ENCODE data around the gene ZNF652.

Gene ZNF652

DNA sequence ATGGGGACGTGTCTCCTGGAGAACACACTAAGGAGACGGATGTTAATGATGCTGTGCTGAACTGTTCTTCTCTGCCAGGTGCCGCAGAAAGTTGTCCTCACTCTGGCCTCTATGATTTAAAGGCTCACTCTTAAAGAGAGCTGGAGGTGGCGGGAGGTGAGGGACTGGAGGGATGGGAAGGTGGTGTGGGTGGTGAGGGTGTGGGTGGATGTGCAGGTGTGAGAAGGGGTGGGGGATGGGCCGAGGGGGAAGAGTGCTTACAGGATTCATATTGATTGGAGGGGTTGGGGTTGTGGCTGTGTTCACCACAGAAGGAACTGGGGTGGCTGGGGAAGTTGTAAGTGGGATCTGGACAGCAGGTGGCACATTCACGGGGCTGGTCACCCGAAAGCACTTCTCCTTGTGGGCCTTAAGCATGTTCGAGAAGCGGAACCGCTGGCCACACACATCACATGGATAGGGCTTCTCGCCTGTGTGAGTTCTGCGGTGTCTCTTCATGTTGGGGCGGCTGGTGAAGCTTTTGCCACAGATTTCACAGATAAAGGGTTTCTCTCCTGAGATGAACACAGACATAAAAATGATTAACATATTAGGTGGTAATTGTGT lies 63.6 kb downstream of the ZNF652 start:
- Histone ChIP-seq H3K4me2 (ENCODE audit: low read length) (no peak overlapping the region), H3K9me2 (replicated peaks; ENCODE audit: control insufficient read depth, low read length) (no peaks in the 10 kb centered on the region), H3K4me1 (ENCODE audit: control insufficient read depth, low read length) (no peaks in the 10 kb centered on the region), H3K27ac (ENCODE audit: low read depth, low read length) (no peak overlapping the region), H3F3A (ENCODE audit: control insufficient read depth, insufficient read depth) (no peaks in the 10 kb centered on the region; the same call in 1 of the 2 replicates), H3K4me3 (ENCODE audit: low read length) (no peak overlapping the region), H3K36me3 (ENCODE audit: control insufficient read depth, low read length) (peaks cover 15% of the 10 kb centered on the region), H3K27me3 (ENCODE audit: control insufficient read depth, low read length) (no peaks in the 10 kb centered on the region), H4K20me1 (ENCODE audit: control insufficient read depth, insufficient read depth, low read depth, low read length) (no peaks in the 10 kb centered on the region), H3K9me3 (ENCODE audit: control insufficient read depth, insufficient read depth, low read length) (no peaks in the 10 kb centered on the region), H3K79me2 (ENCODE audit: control insufficient read depth, low read length) (no peaks in the 10 kb centered on the region)
- no peak for TF ChIP-seq EZH2phosphoT487 (IDR thresholded peaks at IDR 0.05; ENCODE audit: borderline replicate concordance, low read length)
- TF ChIP-seq, protein P1, sequence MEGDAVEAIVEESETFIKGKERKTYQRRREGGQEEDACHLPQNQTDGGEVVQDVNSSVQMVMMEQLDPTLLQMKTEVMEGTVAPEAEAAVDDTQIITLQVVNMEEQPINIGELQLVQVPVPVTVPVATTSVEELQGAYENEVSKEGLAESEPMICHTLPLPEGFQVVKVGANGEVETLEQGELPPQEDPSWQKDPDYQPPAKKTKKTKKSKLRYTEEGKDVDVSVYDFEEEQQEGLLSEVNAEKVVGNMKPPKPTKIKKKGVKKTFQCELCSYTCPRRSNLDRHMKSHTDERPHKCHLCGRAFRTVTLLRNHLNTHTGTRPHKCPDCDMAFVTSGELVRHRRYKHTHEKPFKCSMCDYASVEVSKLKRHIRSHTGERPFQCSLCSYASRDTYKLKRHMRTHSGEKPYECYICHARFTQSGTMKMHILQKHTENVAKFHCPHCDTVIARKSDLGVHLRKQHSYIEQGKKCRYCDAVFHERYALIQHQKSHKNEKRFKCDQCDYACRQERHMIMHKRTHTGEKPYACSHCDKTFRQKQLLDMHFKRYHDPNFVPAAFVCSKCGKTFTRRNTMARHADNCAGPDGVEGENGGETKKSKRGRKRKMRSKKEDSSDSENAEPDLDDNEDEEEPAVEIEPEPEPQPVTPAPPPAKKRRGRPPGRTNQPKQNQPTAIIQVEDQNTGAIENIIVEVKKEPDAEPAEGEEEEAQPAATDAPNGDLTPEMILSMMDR (IDR thresholded peaks at IDR 0.05; ENCODE audit: low read depth, low read length, poor library complexity, severe bottlenecking): no peak

DNA sequence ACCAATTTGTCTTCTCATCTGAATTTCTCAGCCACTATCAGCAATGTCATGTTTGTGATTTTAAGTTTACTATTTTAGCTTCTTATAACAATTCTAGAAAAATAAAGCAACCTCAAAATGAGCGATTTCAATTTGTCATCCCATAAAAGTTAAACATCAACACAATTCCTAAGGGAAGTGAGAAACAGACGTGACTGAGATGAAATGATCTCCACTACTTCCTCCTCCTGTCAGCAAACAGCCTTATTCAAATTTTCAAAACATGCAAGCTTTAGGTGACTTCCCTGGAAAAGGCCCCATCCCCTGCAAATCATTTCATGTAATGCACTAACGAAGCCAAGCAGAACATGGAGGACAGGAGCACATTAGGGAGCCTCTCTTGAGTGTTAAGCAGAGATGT lies 64.9 kb downstream of the ZNF652 start:
- no peaks in the 10 kb centered on the region for H3K9me2 ChIP-seq (replicated peaks; ENCODE audit: control insufficient read depth, low read length)
- no peak overlapping the region for H3K4me2 ChIP-seq (ENCODE audit: low read length)
- no peaks in the 10 kb centered on the region for H3K9me3 ChIP-seq (ENCODE audit: control insufficient read depth, insufficient read depth, low read length)
- no peaks in the 10 kb centered on the region for H3K79me2 ChIP-seq (ENCODE audit: control insufficient read depth, low read length)
- H3K4me1 ChIP-seq (ENCODE audit: control insufficient read depth, low read length): no peaks in the 10 kb centered on the region
- no peak overlapping the region for H3K27ac ChIP-seq (ENCODE audit: low read depth, low read length)
- no peak for TF ChIP-seq EZH2phosphoT487 (IDR thresholded peaks at IDR 0.05; ENCODE audit: borderline replicate concordance, low read length)
- peaks cover 8% of the 10 kb centered on the region for H3F3A ChIP-seq (ENCODE audit: control insufficient read depth, insufficient read depth)
- H3K36me3 ChIP-seq (ENCODE audit: control insufficient read depth, low read length): peaks cover 18% of the 10 kb centered on the region
- H3K27me3 ChIP-seq (ENCODE audit: control insufficient read depth, low read length): no peaks in the 10 kb centered on the region
- H3K4me3 ChIP-seq (ENCODE audit: low read length): no peak overlapping the region
- H4K20me1 ChIP-seq (ENCODE audit: control insufficient read depth, insufficient read depth, low read depth, low read length): no peaks in the 10 kb centered on the region

DNA sequence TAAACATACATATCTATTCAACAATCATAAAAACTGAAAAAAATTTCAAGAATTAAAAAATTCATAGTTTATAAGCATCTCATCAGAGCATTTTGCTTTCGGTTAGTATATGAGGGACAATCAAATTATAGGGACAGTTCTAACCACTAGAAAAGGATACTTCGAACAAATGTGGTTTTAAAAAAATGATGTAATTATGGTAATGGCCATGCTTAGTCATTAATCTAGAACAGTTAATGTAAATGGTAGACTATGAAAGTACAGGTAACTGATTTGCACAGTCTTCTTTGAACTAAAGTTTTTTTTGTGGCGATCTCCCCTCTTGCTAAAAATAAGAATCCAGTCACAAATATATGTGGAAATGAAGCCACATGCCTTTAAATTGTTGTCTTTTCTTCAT lies 67.9 kb downstream of the ZNF652 start:
- Histone ChIP-seq H3K4me1 (ENCODE audit: control insufficient read depth, low read length) (no peaks in the 10 kb centered on the region), H3K4me2 (ENCODE audit: low read length) (no peak overlapping the region), H3K36me3 (ENCODE audit: control insufficient read depth, low read length) (peaks cover 32% of the 10 kb centered on the region), H4K20me1 (ENCODE audit: control insufficient read depth, insufficient read depth, low read depth, low read length) (peaks cover 5% of the 10 kb centered on the region; the same call in 1 of the 2 replicates), H3K27ac (ENCODE audit: low read depth, low read length) (no peak overlapping the region), H3K4me3 (ENCODE audit: low read length) (no peak overlapping the region), H3F3A (ENCODE audit: control insufficient read depth, insufficient read depth) (peaks cover 19% of the 10 kb centered on the region), H3K79me2 (ENCODE audit: control insufficient read depth, low read length) (no peaks in the 10 kb centered on the region), H3K9me3 (ENCODE audit: control insufficient read depth, insufficient read depth, low read length) (no peaks in the 10 kb centered on the region), H3K9me2 (replicated peaks; ENCODE audit: control insufficient read depth, low read length) (no peaks in the 10 kb centered on the region), H3K27me3 (ENCODE audit: control insufficient read depth, low read length) (no peaks in the 10 kb centered on the region)
- TF ChIP-seq, protein P1 (IDR thresholded peaks at IDR 0.05; ENCODE audit: low read depth, low read length, poor library complexity, severe bottlenecking): no peak
- TF ChIP-seq EZH2phosphoT487 (IDR thresholded peaks at IDR 0.05; ENCODE audit: borderline replicate concordance, low read length): no peak

DNA sequence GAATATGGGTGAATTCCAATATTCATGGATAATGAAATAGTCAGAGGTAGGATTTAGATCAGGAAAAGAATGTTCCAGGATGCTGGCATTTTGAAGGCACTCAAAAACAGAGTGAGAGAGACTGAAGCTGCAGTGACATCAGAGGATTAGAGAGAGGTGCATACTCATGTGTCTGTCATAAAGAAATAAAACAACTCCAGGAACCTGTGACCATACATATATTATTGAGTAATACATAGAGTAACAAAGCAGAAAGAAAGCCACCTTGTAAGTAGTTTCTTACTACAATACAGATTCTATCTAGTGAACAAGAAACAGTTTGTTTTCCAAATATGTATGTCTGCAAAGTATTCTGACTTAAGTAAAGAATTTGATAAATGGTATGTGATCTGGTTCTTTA lies 69.1 kb downstream of the ZNF652 start:
- no peaks in the 10 kb centered on the region for H3K79me2 ChIP-seq (ENCODE audit: control insufficient read depth, low read length)
- TF ChIP-seq, protein P1 (IDR thresholded peaks at IDR 0.05; ENCODE audit: low read depth, low read length, poor library complexity, severe bottlenecking): no peak
- TF ChIP-seq EZH2phosphoT487 (IDR thresholded peaks at IDR 0.05; ENCODE audit: borderline replicate concordance, low read length): no peak
- no peaks in the 10 kb centered on the region for H3K4me1 ChIP-seq (ENCODE audit: control insufficient read depth, low read length)
- no peaks in the 10 kb centered on the region for H3K9me2 ChIP-seq (replicated peaks; ENCODE audit: control insufficient read depth, low read length)
- H3K27ac ChIP-seq (ENCODE audit: low read depth, low read length): no peak overlapping the region
- no peaks in the 10 kb centered on the region for H3K9me3 ChIP-seq (ENCODE audit: control insufficient read depth, insufficient read depth, low read length)
- peaks cover 5% of the 10 kb centered on the region; the same call in 1 of the 2 replicates for H4K20me1 ChIP-seq (ENCODE audit: control insufficient read depth, insufficient read depth, low read depth, low read length)
- H3F3A ChIP-seq (ENCODE audit: control insufficient read depth, insufficient read depth): peaks cover 19% of the 10 kb centered on the region
- H3K4me3 ChIP-seq (ENCODE audit: low read length): no peak overlapping the region
- H3K27me3 ChIP-seq (ENCODE audit: control insufficient read depth, low read length): no peaks in the 10 kb centered on the region
- H3K4me2 ChIP-seq (ENCODE audit: low read length): no peak overlapping the region
- peaks cover 23% of the 10 kb centered on the region for H3K36me3 ChIP-seq (ENCODE audit: control insufficient read depth, low read length)
